WERI-Rb-1 (cell line): ENCODE data around the gene PLEKHG5.
"Not testable (repeated sequence)": the region's sequence is repeated elsewhere in the genome, so short reads cannot be mapped to it uniquely, and the experiment has no call there.

Experiments used
- DNase-seq: peaks from one replicate; pipeline ENCODE4 v3.0.0-alpha.2; 2020
- H3K27ac ChIP-seq: fragments of 250-450 bp; sonication (Bioruptor Pico); 2 replicates; pipeline ENCODE4 v1.5.1; 2020; ENCODE audit warnings: mild to moderate bottlenecking, moderate library complexity
- H3K27me3 ChIP-seq: fragments of 250-450 bp; sonication (Bioruptor Pico); 2 replicates; pipeline ENCODE4 v1.5.1; 2021; ENCODE audit warnings: mild to moderate bottlenecking, low read depth, moderate library complexity; ENCODE audit not compliant: insufficient read depth, severe bottlenecking
- H3K36me3 ChIP-seq: fragments of 250-450 bp; sonication (Bioruptor Pico); 2 replicates; pipeline ENCODE4 v1.5.1; 2020; ENCODE audit warnings: mild to moderate bottlenecking, moderate library complexity
- H3K4me3 ChIP-seq: 2 replicates; pipeline ENCODE4 v1.5.1; 2011; ENCODE audit warnings: low read depth, mild to moderate bottlenecking, control low read depth, low read length
- H3K9me3 ChIP-seq: fragments of 250-450 bp; sonication (Bioruptor Pico); 2 replicates; pipeline ENCODE4 v1.5.1; 2021; ENCODE audit warnings: mild to moderate bottlenecking, moderate library complexity; ENCODE audit not compliant: severe bottlenecking
- CTCF ChIP-seq: IDR thresholded peaks from 2 replicates; pipeline ENCODE4 v1.5.1; 2011; ENCODE audit warnings: low read depth, mild to moderate bottlenecking, control low read depth, inconsistent platforms, low read length

PLEKHG5 gene

DNA sequence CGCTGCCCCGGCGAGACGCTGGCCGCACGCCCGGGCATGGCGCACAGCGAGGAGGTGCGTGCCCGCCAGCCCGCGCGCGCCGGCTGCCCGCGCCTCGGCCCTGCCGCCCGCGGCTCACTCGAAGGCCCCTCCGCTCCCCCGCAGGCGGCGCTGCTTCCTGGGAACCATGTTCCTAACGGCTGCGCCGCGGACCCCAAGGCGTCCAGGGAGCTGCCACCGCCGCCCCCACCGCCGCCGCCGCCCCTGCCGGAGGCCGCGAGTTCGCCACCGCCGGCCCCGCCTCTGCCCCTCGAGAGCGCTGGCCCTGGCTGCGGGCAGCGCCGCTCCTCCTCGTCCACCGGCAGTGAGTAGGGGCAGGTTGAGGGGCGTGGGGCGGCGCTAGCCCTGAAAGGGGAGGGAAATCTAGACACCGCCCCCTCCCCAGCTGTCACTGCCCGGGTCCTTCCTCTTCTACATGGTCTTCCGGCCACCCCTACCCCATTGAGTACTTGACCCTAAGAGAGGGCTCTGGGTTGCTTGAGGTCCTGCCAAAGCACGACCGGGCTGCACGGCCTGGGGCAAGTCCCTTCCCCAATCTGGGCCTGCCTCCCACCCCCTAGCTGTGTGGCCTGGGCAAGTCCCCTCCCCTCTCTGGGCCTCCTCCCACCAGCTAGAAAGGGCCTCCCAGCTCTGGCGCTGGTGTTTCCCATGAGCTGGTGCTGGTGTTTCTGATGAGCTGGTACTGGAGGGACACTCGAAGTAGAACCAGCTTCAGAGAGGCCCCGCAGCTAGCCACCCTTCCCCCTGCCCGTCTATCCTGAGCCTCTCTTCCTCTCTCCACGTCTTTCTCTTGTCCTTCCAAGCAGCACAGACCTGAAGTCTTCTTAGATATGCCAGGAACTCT, 42.5 kb downstream of the PLEKHG5 start:
- H3K36me3 ChIP-seq: no peaks in the 10 kb centered on the region
- no peak overlapping the region for H3K27ac ChIP-seq
- DNase-seq: no peak
- no peak overlapping the region for H3K4me3 ChIP-seq
- H3K27me3 ChIP-seq: no peaks in the 10 kb centered on the region
- TF ChIP-seq CTCF: no peak
- H3K9me3 ChIP-seq: no peaks in the 10 kb centered on the region

DNA sequence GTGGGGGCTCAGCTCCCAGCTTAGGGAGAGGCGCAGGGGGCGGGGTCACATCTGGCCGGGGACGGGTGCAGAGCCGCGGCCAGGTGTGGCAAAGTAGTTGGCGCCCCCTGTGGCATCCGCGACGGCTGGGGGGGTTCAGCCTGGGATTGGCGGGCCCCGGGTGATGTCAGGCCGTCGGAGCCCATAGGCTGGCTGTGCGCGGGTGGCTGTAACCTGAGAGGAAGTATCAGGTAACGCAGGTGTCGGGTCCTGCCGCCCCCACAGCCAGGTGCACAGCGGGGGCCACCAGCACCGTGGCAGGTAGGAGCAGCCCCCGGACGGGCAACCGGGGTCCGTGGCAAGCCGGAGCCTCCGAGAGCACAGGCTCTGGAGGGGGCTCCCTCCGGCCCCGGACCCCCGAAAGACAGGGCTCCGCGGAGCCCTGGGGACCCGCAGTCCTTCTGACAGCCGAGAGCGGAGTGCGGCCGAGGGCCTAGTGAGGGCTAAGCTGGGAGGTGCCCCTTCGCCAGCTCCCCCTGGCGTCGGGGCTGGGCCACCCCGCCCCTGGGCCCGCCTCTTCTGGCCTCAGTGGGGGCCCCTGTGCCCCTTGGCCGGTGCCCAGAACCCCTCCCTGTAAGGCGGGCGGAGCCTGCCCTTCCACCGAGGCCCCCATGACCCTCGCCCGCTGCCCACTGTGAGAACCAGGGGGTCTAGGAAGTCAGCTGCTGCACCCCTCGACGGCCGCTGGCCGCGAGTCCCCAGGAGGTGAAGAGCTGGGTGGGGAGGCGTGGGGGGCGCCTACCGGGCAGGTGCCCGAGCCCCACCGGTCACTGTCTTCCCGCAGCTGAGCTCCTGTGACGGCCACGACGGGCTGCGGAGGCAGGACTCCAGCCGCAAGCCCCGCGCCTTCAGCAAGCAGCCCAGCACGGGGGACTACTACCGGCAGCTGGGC, 43.4 kb downstream of the PLEKHG5 start:
- no peaks in the 10 kb centered on the region for H3K27me3 ChIP-seq
- no peaks in the 10 kb centered on the region for H3K9me3 ChIP-seq
- no peak for TF ChIP-seq CTCF
- H3K36me3 ChIP-seq: no peaks in the 10 kb centered on the region
- H3K27ac ChIP-seq: no peak overlapping the region
- DNase-seq: no peak
- no peak overlapping the region for H3K4me3 ChIP-seq

DNA sequence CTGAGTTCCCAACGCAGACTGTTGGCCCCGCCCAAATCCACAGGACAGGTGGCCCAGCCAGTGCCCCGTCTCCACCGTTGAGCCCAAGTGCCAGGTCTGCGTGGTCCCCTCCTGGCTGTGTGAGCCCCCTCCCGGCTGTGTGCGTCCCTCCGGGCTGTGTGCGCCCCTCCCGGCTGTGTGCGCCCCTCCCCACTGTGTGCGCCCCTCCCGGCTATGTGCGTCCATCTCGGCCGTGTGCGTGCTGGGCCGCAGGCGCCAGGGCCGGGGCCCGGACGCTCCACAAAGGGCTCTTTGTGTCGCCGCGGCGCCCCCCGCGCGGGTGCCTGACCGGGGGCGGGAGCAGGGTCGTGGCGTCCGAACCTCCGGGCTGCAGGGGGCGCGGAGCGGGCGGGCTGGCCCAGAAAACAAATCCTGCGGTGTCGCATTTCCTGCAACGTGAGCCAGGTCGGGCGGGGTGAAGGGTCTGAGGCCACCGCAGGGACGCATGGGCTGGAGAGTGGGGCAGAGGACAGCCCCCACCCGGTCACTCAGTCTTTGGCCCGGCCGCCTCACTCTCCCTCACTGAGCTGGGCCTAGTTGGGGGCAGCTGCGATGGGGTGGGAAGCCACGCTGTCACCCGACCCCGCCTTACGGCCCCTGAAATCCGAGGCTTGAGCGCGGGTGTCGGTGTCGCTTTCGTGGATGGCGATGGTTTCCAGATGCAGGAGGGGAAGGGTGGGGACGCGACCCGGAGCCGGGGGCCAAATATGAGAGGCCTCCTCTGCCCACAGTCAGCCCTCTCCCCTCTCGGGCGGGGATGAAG, 44.2 kb downstream of the PLEKHG5 start:
- no peak overlapping the region for H3K4me3 ChIP-seq
- no peaks in the 10 kb centered on the region for H3K27me3 ChIP-seq
- no peaks in the 10 kb centered on the region for H3K9me3 ChIP-seq
- no peak for DNase-seq
- no peak overlapping the region for H3K27ac ChIP-seq
- H3K36me3 ChIP-seq: no peaks in the 10 kb centered on the region
- no peak for TF ChIP-seq CTCF

GRCh38 chr1:6446665-6447015, 44.8 kb downstream of the PLEKHG5 start:
- TF ChIP-seq CTCF: no peak
- Histone ChIP-seq H3K27me3 (no peaks in the 10 kb centered on the region), H3K27ac (no peak overlapping the region), H3K4me3 (no peak overlapping the region), H3K36me3 (no peaks in the 10 kb centered on the region), H3K9me3 (no peaks in the 10 kb centered on the region)
- no peak for DNase-seq

GRCh38 chr1:6445929-6446328, 45.5 kb downstream of the PLEKHG5 start:
- not testable (repeated sequence) for H3K27ac ChIP-seq, H3K27me3 ChIP-seq

More at GRCh38 chr1:6445929-6446328, 45.5 kb downstream of the PLEKHG5 start:
- DNase-seq, H3K36me3 ChIP-seq, H3K9me3 ChIP-seq, H3K4me3 ChIP-seq: not testable (repeated sequence)
